Stimulated activated naive B cell treated with anti-CD40 and anti-IgM and Interleukin-4, amounts not matched to agents 10 μg/mL and 1 μg/mL and 100 μg/mL, for 72 hours (primary cell): Measurements from ENCODE around the gene SPRY4.
"Not testable (repeated sequence)": the region's sequence is repeated elsewhere in the genome, so short reads cannot be mapped to it uniquely, and the experiment has no call there.

ENCODE experiments used
- ATAC-seq, 2 donors: fragments of 150-1000 bp; cut with Tn5 transposase; replicated peaks; 2 replicates each; pipeline ENCODE4 v1.10.0; 2021; ENCODE audit warnings: moderate library complexity in 1 of 2
- DNase-seq: peaks from one replicate; pipeline ENCODE4 v3.0.0; 2021
- H3K27ac Mint-ChIP-seq: one replicate; pipeline ENCODE4 v1.8.0; 2022; ENCODE audit warnings: mild to moderate bottlenecking, mixed read lengths
- H3K27me3 Mint-ChIP-seq, 2 donors: one replicate each; pipeline ENCODE4 v1.8.0; 2022; ENCODE audit warnings: mixed read lengths in 2 of 2
- H3K36me3 Mint-ChIP-seq, 2 donors: one replicate each; pipeline ENCODE4 v1.8.0; 2022; ENCODE audit warnings: mixed read lengths in 2 of 2, mild to moderate bottlenecking in 1 of 2
- H3K4me1 Mint-ChIP-seq, 2 donors: one replicate each; pipeline ENCODE4 v1.8.0; 2022; ENCODE audit warnings: mixed read lengths in 2 of 2, mild to moderate bottlenecking in 1 of 2
- H3K4me3 Mint-ChIP-seq, 2 donors: one replicate each; pipeline ENCODE4 v1.8.0; 2022; ENCODE audit warnings: mild to moderate bottlenecking in 2 of 2, mixed read lengths in 2 of 2, moderate library complexity in 1 of 2
- H3K9me3 Mint-ChIP-seq, 2 donors: one replicate each; pipeline ENCODE4 v1.8.0; 2022; ENCODE audit warnings: mixed read lengths in 2 of 2, mild to moderate bottlenecking in 1 of 2

SPRY4 gene

DNA sequence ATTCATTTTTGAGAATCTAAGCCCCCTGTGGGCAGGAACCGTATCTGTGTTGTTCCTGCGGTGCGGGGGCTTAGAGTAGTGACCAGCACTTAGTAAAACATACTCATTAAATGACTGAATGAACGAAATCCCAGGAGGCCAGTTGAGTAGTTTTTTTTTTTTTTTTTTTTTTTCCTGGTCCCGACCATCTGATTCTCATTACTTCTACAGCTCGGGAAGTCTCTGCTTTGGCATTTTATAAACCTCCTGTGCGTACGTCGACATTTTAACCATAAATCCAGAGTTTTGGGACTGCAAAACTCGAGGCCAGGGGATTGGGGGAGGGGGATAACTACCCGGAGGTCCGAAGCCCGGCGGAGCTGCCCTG lies 31.5 kb upstream of the SPRY4 start:
- peaks cover 24 to 43% of the 10 kb centered on the region in 2 donors for H3K4me1 Mint-ChIP-seq

DNA sequence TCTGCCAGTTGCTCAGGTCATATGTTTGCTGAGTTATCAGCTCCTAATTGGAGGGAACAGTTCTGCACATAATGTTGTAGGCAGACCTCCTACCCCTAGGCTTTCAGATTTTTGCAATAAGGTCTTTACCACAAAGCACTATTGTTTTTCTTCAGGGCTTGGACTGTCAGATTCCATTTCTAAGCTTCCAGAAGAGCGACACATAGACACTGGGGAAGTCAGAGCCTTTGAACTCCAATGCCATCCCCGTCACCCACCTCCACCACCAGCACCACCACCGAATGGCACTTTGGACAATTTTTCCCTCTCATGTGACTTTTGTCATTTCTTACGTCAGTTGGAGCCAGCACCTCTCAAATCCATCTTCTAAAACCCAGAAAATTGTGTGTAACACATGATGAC lies 28.3 kb upstream of the SPRY4 start:
- ATAC-seq: no peak
- Mint-ChIP-seq H3K27me3 (peaks cover 4 to 7% of the 10 kb centered on the region in 2 donors), H3K9me3 (peaks cover 0 to 8% of the 10 kb centered on the region in 2 donors), H3K36me3 (no peaks in the 10 kb centered on the region), H3K4me1 (peaks cover 9 to 16% of the 10 kb centered on the region in 2 donors), H3K27ac (no peak overlapping the region), H3K4me3 (no peak overlapping the region)
- no peak for DNase-seq

More for the DNA sequence above, 31.5 kb upstream of the SPRY4 start:
- Mint-ChIP-seq H3K9me3 (no peaks in the 10 kb centered on the region), H3K27ac (peak overlapping the region; percentile 88), H3K27me3 (peaks cover 0 to 4% of the 10 kb centered on the region in 2 donors), H3K36me3 (no peaks in the 10 kb centered on the region), H3K4me3 (peak overlapping the region; percentile 63 to 88)
- DNase-seq (no peak), ATAC-seq (no peak)

DNA sequence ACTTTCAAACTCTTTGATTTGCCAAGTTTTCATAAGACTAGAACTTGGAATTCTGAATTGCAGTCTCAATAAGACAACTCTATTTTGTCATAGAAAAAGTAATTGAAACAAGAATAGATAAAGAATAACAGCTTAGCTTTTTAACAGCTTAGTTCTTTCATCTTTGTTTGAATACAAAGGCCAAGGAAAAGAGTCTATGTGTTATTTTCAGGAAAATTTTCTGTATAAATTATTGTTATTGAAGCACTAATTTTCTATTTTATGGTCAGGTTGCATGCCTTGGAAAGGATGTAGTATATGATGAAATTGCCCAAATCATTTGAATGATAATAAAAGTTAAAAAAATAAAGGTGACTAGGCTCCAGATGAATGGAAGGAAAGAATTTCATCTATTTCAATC lies 25.2 kb upstream of the SPRY4 start:
- H3K4me3 Mint-ChIP-seq: no peak overlapping the region
- DNase-seq (no peak), ATAC-seq (no peak)
- H3K4me1 Mint-ChIP-seq: peaks cover 3 to 6% of the 10 kb centered on the region in 2 donors
- peaks cover 0 to 3% of the 10 kb centered on the region in 2 donors for H3K36me3 Mint-ChIP-seq
- H3K27ac Mint-ChIP-seq: no peak overlapping the region
- H3K27me3 Mint-ChIP-seq: peaks cover 14 to 21% of the 10 kb centered on the region in 2 donors
- H3K9me3 Mint-ChIP-seq: peaks cover 0 to 20% of the 10 kb centered on the region in 2 donors

DNA sequence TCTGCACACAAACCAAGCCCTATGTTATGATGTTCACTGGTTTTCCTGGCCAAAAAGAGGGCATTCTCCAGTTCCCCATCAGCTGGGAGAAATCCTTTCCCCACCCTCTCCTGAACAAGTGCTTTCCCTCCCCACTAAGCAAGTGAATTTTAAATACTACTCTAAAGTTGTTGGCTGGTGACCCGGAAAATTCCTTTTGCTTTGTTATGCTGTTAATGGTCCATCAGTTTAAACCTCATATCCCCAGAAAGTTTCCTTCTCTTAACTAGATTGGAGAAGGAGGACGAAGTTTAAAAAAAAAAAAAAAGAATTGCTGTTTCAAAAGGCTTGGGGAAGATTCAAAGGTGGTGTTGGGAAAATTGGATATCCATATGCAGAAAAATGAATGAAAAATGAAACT lies 21.9 kb upstream of the SPRY4 start:
- DNase-seq (no peak), ATAC-seq (no peak)
- Mint-ChIP-seq H3K9me3 (peaks cover 16 to 30% of the 10 kb centered on the region in 2 donors), H3K27me3 (peaks cover 14 to 42% of the 10 kb centered on the region in 2 donors), H3K36me3 (peaks cover 8 to 15% of the 10 kb centered on the region in 2 donors), H3K4me1 (no peaks in the 10 kb centered on the region), H3K4me3 (no peak overlapping the region), H3K27ac (no peak overlapping the region)

DNA sequence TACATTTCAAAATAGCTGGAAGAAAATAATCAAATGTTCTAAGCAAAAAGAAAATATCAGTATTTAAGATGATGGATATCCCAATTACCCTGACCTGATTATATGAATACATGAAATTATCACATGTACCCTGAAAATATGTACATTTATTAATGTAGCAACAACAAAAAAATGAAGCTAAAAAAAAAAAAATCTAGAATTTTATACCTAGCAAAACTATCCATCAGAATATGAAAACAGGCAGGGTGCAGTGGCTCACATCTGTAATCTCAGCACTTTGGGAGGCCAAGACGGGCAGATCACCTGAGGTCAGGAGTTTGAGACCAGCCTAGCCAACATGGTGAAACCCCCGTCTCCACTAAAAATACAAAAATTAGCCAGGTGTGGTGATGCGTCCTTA lies 20.1 kb upstream of the SPRY4 start:
- Mint-ChIP-seq H3K36me3 (peaks cover 8 to 17% of the 10 kb centered on the region in 2 donors), H3K27me3 (peaks cover 25 to 53% of the 10 kb centered on the region in 2 donors), H3K9me3 (peaks cover 16 to 30% of the 10 kb centered on the region in 2 donors)
- not testable (repeated sequence) for H3K4me1 Mint-ChIP-seq, DNase-seq, H3K27ac Mint-ChIP-seq, H3K4me3 Mint-ChIP-seq, ATAC-seq

DNA sequence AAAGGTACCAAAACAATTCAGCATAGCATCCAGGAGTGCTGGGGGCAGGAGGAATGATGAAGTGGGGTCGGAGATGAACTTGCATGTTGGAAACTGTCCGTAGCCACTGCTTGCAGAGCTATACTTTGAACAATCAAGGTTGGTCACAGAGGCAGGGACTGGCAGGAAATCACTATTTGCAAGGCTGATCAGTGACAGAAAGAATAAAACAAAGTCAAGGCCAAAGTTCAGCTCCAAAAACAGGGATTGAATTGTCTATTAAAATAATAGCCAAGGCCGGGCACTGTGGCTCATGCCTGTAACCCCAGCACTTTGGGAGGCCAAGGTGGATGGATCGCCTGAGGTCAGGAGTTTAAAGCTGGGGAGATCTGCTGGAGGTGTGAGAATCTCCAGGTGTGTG lies 18.7 kb upstream of the SPRY4 start:
- H3K27me3 Mint-ChIP-seq: peaks cover 27 to 50% of the 10 kb centered on the region in 2 donors
- H3K4me3 Mint-ChIP-seq: no peak overlapping the region
- no peaks in the 10 kb centered on the region for H3K4me1 Mint-ChIP-seq
- no peak overlapping the region for H3K27ac Mint-ChIP-seq
- ATAC-seq (no peak), DNase-seq (no peak)
- H3K9me3 Mint-ChIP-seq: peaks cover 16 to 24% of the 10 kb centered on the region in 2 donors
- H3K36me3 Mint-ChIP-seq: peaks cover 8 to 17% of the 10 kb centered on the region in 2 donors

DNA sequence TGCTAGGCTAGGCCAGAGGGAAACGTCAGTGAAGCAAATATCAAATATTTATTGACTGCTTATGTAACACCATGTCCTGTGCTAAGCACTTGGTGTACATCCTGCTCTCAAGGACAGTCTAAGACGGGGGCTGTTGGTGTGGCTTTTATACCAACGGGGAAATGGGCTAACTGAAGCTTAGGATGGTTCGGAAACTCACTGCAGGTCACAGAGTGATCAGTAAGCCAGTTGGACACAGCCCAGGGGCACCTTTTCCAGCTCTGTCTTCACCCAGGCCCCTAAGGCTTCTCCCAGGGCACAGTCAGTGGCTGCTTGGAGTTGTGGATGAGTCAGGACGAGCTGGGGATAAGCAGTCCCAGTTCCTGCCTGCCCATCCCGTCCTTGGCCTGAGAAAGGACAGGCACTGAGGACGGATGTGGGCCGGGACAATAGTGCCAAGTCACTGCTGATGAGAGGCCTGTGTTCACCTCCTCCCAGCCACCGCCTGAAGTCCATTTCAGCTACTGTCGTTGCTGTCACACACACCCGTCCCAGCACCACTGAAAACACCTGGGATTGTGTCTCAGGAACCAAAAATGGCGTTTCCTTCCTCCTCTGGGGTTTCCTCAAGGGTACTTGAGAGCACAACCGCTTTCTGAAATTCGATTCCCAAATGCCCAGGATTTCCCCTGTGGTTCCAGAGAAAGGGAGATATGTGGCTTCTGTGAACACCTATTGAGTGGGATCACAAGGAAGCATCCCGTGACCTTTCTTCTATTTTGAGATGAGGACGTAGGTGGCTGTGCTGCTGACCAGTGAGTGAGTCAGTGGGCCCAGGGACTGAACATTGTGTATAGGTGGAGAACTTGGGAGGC lies 17.5 kb upstream of the SPRY4 start:
- H3K4me3 Mint-ChIP-seq: no peak overlapping the region
- H3K27me3 Mint-ChIP-seq: peaks cover 27 to 46% of the 10 kb centered on the region in 2 donors
- peaks cover 8 to 17% of the 10 kb centered on the region in 2 donors for H3K36me3 Mint-ChIP-seq
- no peak for ATAC-seq
- peaks cover 16 to 21% of the 10 kb centered on the region in 2 donors for H3K9me3 Mint-ChIP-seq
- DNase-seq: no peak
- H3K4me1 Mint-ChIP-seq: no peaks in the 10 kb centered on the region
- H3K27ac Mint-ChIP-seq: no peak overlapping the region

DNA sequence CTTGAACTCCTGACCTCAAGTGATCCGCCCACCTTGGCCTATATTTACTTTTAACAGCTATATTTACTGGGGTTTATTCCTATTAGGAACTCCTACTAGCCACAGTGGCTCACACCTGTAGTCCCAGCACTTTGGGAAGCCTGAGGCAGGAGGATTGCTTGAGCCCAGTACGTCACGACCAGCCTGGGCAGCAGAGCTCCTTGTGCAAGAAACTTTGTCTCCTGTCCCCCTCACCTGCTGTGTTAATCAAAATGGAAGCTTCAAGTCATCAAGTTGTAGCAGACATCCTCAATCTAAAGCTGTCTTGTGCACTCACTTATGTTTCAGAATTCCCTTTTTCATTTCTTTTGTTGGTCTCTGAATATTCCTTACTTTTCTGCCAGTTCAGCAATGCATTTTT lies 15.0 kb upstream of the SPRY4 start:
- no peak overlapping the region for H3K4me3 Mint-ChIP-seq
- ATAC-seq: no peak
- peaks cover 8 to 14% of the 10 kb centered on the region in 2 donors for H3K36me3 Mint-ChIP-seq
- no peaks in the 10 kb centered on the region for H3K4me1 Mint-ChIP-seq
- DNase-seq: no peak
- H3K27me3 Mint-ChIP-seq: peaks cover 22 to 43% of the 10 kb centered on the region in 2 donors
- no peak overlapping the region for H3K27ac Mint-ChIP-seq
- peaks cover 10 to 16% of the 10 kb centered on the region in 2 donors for H3K9me3 Mint-ChIP-seq

DNA sequence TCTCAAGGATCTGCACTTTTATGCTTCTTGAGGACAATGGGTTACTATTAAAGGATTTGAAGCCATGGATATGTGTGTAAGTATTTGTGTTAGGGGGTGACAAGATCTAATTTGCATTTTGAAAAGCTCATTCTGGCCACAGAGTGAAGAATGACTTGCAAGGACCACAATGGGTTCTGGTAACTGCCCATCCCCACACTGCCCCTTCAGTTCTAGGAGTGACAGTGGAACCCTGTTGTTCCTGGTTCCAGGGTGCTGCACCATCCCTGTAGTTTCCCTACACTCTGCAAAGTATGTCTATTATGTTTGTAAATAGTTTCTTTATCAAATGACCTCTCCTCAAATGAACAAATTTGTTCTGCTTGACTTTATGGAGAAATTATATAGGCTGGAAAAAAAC lies 9.7 kb upstream of the SPRY4 start:
- no peak overlapping the region for H3K4me3 Mint-ChIP-seq
- peaks cover 15 to 28% of the 10 kb centered on the region in 2 donors for H3K27me3 Mint-ChIP-seq
- ATAC-seq: no peak
- no peaks in the 10 kb centered on the region for H3K36me3 Mint-ChIP-seq
- no peaks in the 10 kb centered on the region for H3K4me1 Mint-ChIP-seq
- no peak for DNase-seq
- no peaks in the 10 kb centered on the region for H3K9me3 Mint-ChIP-seq
- H3K27ac Mint-ChIP-seq: no peak overlapping the region

DNA sequence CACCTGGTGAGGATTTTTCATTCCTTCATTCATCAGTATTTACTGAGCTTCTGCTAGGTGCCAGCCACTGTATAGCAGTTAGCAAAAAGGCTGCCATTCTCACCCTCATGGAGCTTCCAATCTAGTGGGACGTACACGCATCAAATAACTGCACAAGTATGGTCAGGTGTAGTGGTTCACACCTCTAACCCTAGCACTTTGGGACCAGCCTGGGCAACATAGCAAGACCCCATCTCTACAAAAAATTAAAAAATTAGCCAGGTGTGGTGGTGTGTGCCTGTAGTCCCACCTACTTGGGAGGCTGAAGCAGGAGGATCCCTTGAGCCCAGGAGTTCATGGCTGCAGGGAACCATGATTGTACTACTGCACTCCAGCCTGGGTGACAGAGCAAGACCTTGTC lies 8.9 kb upstream of the SPRY4 start:
- not testable (repeated sequence) for H3K36me3 Mint-ChIP-seq, DNase-seq, H3K27ac Mint-ChIP-seq, H3K9me3 Mint-ChIP-seq, H3K4me3 Mint-ChIP-seq, ATAC-seq, H3K4me1 Mint-ChIP-seq
- peaks cover 23 to 36% of the 10 kb centered on the region in 2 donors for H3K27me3 Mint-ChIP-seq

DNA sequence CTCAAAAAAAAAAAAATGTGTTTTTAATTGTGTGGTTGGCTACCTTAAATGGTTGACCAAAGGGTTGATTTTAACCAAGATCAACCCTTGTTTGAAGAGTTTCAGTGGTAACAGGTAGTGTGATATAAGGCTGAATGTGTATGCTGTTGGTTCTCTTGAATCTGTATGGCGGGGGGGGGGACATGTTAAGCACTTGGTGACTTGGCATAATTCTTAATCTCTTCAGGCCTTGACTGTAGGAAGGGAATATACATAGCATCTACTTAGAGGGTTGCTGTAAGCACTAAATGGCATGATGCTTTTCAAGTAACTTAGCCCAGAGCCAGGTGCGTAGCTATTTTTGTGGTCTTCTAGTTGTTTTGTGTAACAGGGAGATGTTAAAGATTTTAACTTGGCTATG lies 5.6 kb upstream of the SPRY4 start:
- no peak overlapping the region for H3K27ac Mint-ChIP-seq
- peaks cover 43 to 53% of the 10 kb centered on the region in 2 donors for H3K27me3 Mint-ChIP-seq
- no peak overlapping the region for H3K4me3 Mint-ChIP-seq
- no peaks in the 10 kb centered on the region for H3K9me3 Mint-ChIP-seq
- no peaks in the 10 kb centered on the region for H3K36me3 Mint-ChIP-seq
- H3K4me1 Mint-ChIP-seq: peaks cover 2 to 15% of the 10 kb centered on the region in 2 donors
- ATAC-seq (no peak), DNase-seq (no peak)

DNA sequence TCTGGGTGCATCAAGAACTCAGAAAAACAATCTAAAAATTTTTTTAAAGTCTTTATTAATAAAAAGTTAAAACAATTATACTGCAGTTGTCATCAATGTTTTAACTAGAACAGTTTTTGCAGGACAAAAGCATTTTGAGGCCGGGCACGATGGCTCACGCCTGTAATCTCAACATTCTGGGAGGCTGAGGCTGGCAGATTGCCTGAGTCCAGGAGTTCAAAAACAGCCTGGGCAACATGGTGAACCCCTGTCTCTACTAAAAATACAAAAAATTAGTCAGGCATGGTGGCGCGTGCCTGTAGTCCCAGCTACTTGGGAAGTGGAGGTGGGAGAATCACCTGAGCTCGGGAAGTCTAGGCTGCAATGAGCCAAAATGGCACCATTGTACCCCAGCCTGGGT lies 5.2 kb upstream of the SPRY4 start:
- no peak for DNase-seq
- Mint-ChIP-seq H3K9me3 (no peaks in the 10 kb centered on the region), H3K4me1 (peaks cover 4 to 19% of the 10 kb centered on the region in 2 donors), H3K36me3 (no peaks in the 10 kb centered on the region), H3K27ac (no peak overlapping the region), H3K27me3 (peaks cover 47 to 54% of the 10 kb centered on the region in 2 donors), H3K4me3 (no peak overlapping the region)
- no peak for ATAC-seq

DNA sequence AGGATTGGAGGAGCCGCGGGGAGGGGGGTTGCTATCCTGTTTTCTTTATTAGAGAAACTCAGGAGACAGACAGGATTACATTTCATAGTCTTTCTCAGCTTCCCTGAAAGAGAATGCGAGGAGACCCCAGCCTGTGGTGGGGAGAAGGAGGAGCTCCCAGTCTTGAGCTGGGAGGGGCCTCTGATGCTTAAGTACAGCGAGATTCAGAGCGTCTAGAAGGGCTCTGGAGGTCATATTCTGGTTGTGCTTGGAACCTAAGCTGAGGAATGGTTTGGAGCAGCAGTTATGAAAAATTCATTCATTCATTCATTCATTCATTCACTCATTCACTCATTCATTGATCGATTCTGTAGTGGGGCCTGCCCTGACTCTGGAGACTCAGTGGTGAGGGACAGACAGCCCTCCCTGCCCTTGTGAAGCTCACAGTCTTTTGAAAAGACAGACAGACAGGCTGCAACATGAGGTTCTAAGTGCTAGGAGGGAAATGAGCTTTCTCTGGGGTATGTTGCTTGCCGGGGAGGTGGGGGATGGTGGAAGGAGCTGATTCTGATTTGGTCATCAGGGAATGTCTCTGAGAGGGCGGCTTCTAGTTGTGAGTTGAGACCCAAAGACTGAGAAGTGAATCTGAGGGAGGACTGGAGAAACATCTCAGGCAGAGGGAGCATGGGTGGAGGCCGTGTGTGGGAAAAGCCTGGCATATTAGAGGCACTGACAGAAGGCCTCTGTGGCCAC lies 2.5 kb upstream of the SPRY4 start:
- no peak for ATAC-seq
- no peak for DNase-seq
- Mint-ChIP-seq H3K9me3 (no peaks in the 10 kb centered on the region), H3K4me1 (peaks cover 15 to 37% of the 10 kb centered on the region in 2 donors), H3K36me3 (no peaks in the 10 kb centered on the region), H3K27me3 (peaks cover 66 to 67% of the 10 kb centered on the region in 2 donors), H3K4me3 (no peak overlapping the region), H3K27ac (no peak overlapping the region)

DNA sequence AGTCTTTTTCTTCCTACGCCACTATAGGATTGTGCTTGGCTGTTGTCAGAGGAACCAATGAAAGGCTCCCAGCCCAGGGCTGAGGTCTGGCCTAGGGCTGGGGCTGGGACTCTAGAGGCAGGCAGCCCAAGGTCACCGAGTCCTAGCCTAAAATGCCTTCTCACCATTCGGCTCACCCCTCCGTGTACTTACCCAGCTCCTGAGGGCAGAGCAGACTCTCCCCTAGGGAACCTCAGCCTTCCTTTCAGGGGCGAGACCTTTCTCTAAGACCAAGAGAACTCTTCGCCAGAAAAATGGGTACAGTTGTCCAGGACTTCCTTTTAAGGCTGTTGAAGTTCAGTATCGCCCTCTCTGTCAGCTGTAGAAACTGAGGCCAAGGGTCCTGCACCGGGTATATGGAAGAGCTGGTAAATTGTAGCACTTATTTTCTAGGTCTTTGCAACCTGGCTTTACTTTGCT lies 1.7 kb upstream of the SPRY4 start:
- Mint-ChIP-seq H3K4me1 (peaks cover 17 to 39% of the 10 kb centered on the region in 2 donors), H3K4me3 (peak overlapping the region; percentile 84 to 87), H3K36me3 (no peaks in the 10 kb centered on the region), H3K9me3 (no peaks in the 10 kb centered on the region), H3K27ac (peak overlapping the region; percentile 14), H3K27me3 (peaks cover 70 to 74% of the 10 kb centered on the region in 2 donors)
- DNase-seq (no peak), ATAC-seq (no peak)
